Esophagus squamous epithelium (tissue), 4 donors: ENCODE measurements around the gene AP4M1.

ENCODE experiments used
- POLR2A ChIP-seq, 4 donors: fragments of 450-650 bp; IDR thresholded peaks; one replicate each; pipeline ENCODE4 v1.6.1; 2017; ENCODE audit warnings: antibody characterized with exemption in 4 of 4, mild to moderate bottlenecking in 4 of 4, moderate library complexity in 3 of 4
- TF ChIP-seq, protein P1 (sequence below), 6 experiments: fragments of 450-650 bp in 4 of 6; fragments of 200-600 bp in 2 of 6; sonication (generic) in 2 of 6; IDR thresholded peaks; one replicate each; pipeline ENCODE4 v1.5.1; 2016 to 2019; ENCODE audit warnings: antibody characterized with exemption in 6 of 6, mild to moderate bottlenecking in 4 of 6, moderate library complexity in 4 of 6

- TF ChIP-seq, protein P1, sequence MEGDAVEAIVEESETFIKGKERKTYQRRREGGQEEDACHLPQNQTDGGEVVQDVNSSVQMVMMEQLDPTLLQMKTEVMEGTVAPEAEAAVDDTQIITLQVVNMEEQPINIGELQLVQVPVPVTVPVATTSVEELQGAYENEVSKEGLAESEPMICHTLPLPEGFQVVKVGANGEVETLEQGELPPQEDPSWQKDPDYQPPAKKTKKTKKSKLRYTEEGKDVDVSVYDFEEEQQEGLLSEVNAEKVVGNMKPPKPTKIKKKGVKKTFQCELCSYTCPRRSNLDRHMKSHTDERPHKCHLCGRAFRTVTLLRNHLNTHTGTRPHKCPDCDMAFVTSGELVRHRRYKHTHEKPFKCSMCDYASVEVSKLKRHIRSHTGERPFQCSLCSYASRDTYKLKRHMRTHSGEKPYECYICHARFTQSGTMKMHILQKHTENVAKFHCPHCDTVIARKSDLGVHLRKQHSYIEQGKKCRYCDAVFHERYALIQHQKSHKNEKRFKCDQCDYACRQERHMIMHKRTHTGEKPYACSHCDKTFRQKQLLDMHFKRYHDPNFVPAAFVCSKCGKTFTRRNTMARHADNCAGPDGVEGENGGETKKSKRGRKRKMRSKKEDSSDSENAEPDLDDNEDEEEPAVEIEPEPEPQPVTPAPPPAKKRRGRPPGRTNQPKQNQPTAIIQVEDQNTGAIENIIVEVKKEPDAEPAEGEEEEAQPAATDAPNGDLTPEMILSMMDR (IDR thresholded peaks at IDR 0.05), result no peak
- no peak for TF ChIP-seq POLR2A (IDR thresholded peaks at IDR 0.05)
Measured at GRCh38 chr7:100088095-100088620, 13.3 kb upstream of the AP4M1 start.
